ENCODE results near the gene PEX12. TPM values are rescaled to one million over a fixed set of nuclear protein-coding genes. Genes with fewer than 3 reads are reported as not detected.
"Not testable (repeated sequence)": the region's sequence is repeated elsewhere in the genome, so short reads cannot be mapped to it uniquely, and the experiment has no call there.

PEX12 gene
- total and polyA plus RNA-seq, 7 donors: 0.92 to 10.4 (median 4.6) TPM

DNA sequence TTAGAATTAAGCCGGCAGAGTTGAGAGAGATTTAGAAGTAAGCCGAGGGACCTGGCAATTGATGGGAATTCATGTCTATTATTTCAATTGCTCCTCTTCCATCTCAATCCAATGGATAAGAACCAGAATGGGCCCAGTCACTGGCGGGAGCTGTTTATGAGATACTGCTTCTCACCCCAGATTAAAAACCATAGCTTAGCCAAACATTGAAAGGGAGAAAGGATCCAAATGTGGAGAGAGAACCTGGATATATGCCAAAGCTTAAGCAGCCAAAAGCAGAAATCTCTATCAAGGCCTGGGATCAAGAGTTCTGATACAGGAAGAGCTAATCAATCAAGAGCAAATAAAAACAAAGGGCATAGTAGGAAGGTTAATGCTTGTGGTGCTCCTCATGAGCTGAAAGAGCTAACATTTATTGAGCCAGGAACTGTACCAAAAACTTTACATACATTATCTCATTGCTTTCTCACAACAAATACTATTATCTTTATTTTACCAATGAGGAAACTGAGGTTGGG, 43.7 kb downstream of the PEX12 start:
- no peaks in the 10 kb centered on the region for H3K9me3 ChIP-seq
- intact Hi-C loops (cut with DNase I): loop anchor here (5.0 to 10.0 kb wide), 3 partner anchors 102 to 210 kb away; partner anchors contain the start of genes SLFN11 and SLFN12
- no peaks in the 10 kb centered on the region for H3K36me3 ChIP-seq
- H3K27ac ChIP-seq: no peak overlapping the region
- no peak for DNase-seq
- no peak overlapping the region for H3K4me3 ChIP-seq
- H3K4me1 ChIP-seq: peaks cover 0 to 9% (median 0%) of the 10 kb centered on the region in 4 donors
- 69 to 71% methylated on average over 3 of the region's 3 CpGs for WGBS, 2 donors
- no peaks in the 10 kb centered on the region for H3K27me3 ChIP-seq
- TF ChIP-seq POLR2A (IDR thresholded peaks at IDR 0.05): no peak
- no peak for TF ChIP-seq POLR2AphosphoS5 (IDR thresholded peaks at IDR 0.05)
- TF ChIP-seq, protein P1, sequence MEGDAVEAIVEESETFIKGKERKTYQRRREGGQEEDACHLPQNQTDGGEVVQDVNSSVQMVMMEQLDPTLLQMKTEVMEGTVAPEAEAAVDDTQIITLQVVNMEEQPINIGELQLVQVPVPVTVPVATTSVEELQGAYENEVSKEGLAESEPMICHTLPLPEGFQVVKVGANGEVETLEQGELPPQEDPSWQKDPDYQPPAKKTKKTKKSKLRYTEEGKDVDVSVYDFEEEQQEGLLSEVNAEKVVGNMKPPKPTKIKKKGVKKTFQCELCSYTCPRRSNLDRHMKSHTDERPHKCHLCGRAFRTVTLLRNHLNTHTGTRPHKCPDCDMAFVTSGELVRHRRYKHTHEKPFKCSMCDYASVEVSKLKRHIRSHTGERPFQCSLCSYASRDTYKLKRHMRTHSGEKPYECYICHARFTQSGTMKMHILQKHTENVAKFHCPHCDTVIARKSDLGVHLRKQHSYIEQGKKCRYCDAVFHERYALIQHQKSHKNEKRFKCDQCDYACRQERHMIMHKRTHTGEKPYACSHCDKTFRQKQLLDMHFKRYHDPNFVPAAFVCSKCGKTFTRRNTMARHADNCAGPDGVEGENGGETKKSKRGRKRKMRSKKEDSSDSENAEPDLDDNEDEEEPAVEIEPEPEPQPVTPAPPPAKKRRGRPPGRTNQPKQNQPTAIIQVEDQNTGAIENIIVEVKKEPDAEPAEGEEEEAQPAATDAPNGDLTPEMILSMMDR (IDR thresholded peaks at IDR 0.05): no peak
- TF ChIP-seq EP300 (IDR thresholded peaks at IDR 0.05): no peak

DNA sequence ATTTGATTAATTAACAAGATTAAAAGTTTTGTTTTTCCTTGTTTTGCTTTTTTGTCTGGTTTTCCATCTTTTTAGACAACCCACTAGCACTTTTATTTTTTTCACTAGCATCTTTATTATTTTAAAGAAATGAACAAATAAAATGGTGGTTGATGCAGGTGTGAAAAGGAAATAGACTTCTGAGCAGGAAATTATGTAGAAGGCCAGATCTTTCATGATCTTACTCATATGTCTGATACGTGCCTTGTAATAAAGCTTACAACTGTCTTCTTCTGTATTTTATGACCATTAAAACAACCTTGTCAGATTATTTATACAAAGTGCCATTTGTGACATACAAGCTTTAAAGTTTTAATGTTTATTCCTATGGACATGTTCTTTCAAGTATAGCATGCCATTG, 47.2 kb downstream of the PEX12 start:
- WGBS, 2 donors: 12 to 26% methylated on average over 1 of the region's 1 CpG
- no peaks in the 10 kb centered on the region for H3K9me3 ChIP-seq

DNA sequence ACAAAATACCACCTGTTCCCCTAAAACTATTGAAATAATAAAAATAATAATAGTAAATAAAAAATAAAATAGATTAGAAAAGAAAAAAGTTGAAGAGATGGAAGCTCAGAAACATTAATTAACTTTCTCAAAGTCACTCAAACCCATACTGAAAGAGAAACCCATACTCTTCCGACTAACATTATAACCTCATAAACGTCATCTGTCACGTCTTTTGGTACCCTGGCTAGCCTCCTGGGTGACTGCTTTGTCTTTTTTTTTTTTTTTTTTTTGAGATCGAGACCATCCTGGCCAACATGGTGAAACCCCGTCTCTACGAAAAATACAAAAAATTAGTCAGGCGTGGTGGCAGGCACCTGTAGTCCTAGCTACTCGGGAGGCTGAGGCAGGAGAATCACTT, 48.5 kb downstream of the PEX12 start:
- Histone ChIP-seq H3K9me3 (no peaks in the 10 kb centered on the region), H3K4me3 (no peak overlapping the region), H3K4me1 (no peaks in the 10 kb centered on the region), H3K36me3 (no peaks in the 10 kb centered on the region), H3K27me3 (no peaks in the 10 kb centered on the region), H3K27ac (no peak overlapping the region)
- intact Hi-C loops (cut with DNase I): loop anchor here (10.0 kb wide), 1 partner anchor 215 kb away; no protein-coding TSS in a partner anchor
- 77 to 88% methylated on average over 8 of the region's 8 CpGs for WGBS, 2 donors
- DNase-seq: no peak
- no peak for TF ChIP-seq POLR2AphosphoS5 (IDR thresholded peaks at IDR 0.05)
- TF ChIP-seq, protein P1 (IDR thresholded peaks at IDR 0.05): no peak
- no peak for TF ChIP-seq EP300 (IDR thresholded peaks at IDR 0.05)
- no peak for TF ChIP-seq POLR2A (IDR thresholded peaks at IDR 0.05)

More for the DNA sequence above, 47.2 kb downstream of the PEX12 start:
- no peak overlapping the region for H3K4me3 ChIP-seq
- TF ChIP-seq, protein P1 (IDR thresholded peaks at IDR 0.05): no peak
- no peak for TF ChIP-seq POLR2A (IDR thresholded peaks at IDR 0.05)
- no peak for TF ChIP-seq POLR2AphosphoS5 (IDR thresholded peaks at IDR 0.05)
- TF ChIP-seq EP300 (IDR thresholded peaks at IDR 0.05): no peak
- no peaks in the 10 kb centered on the region for H3K27me3 ChIP-seq
- no peaks in the 10 kb centered on the region for H3K36me3 ChIP-seq
- no peaks in the 10 kb centered on the region for H3K4me1 ChIP-seq
- intact Hi-C loops (cut with DNase I): loop anchor here (10.0 kb wide), 1 partner anchor 214 kb away; no protein-coding TSS in a partner anchor
- H3K27ac ChIP-seq: no peak overlapping the region
- no peak for DNase-seq

DNA sequence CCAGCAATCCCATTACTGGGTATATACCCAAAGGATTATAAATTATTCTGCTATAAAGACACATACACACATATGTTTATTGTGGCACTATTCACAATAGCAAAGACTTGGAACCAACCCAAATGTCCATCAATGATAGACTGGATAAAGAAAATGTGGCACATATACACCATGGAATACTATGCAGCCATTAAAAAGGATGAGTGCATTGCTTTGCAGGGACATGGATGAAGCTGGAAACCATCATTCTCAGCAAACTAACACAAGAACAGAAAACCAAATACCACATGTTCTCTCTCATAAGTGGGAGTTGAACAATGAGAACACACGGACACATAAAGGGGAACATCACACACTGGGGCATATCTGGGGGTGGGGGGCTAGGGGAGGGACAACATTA, 49.0 kb downstream of the PEX12 start:
- intact Hi-C loops (cut with DNase I); H3K27ac ChIP-seq; H3K36me3 ChIP-seq; H3K9me3 ChIP-seq; H3K27me3 ChIP-seq; H3K4me1 ChIP-seq; H3K4me3 ChIP-seq; DNase-seq: not testable (repeated sequence)
- WGBS, 2 donors: 85 to 92% methylated on average over 1 of the region's 1 CpG

Small RNAs within 50 kb of the gene (small RNA-seq; reads per million reads assigned to genes)
- 0 reads per million in 3 donors for gene AC004134.1
- 0 reads per million in 3 donors for gene AC015911.1
- gene SNORD7: 121 to 196 (median 184) reads per million in 3 donors

Other genes starting within 250 kb of the PEX12 start
- 10 to 100 TPM; 17.8 to 28.0 (median 25.7) TPM for gene SLFN11, start 204.9 kb downstream of the PEX12 start, total RNA-seq
- gene SLFN11, start 204.9 kb downstream of the PEX12 start, polyA plus RNA-seq: 1 to 10 TPM; 1.2 to 4.6 (median 4.3) TPM
- gene SLFN12, start 146.1 kb downstream of the PEX12 start, total RNA-seq: 10 to 100 TPM in 2 of 4 donors, 1 to 10 TPM in 2; 6.4 to 19.9 (median 10.2) TPM
- gene SLFN12, start 146.1 kb downstream of the PEX12 start, polyA plus RNA-seq: 1 to 10 TPM in 2 of 3 donors, under 1 TPM in 1; 0.69 to 1.2 (median 1.1) TPM
- gene SLFN13, start 129.8 kb downstream of the PEX12 start, total RNA-seq: 10 to 100 TPM; 11.1 to 19.9 (median 17.8) TPM
- gene SLFN13, start 129.8 kb downstream of the PEX12 start, polyA plus RNA-seq: 1 to 10 TPM in 2 of 3 donors, under 1 TPM in 1; 0.23 to 3.0 (median 2.2) TPM
- gene SLFN12L, start 40.9 kb downstream of the PEX12 start, total RNA-seq: 1 to 10 TPM in 1 of 4 donors, under 1 TPM in 3; 0.27 to 1.2 (median 0.63) TPM
- gene SLFN12L, start 40.9 kb downstream of the PEX12 start, polyA plus RNA-seq: 1 to 10 TPM in 1 of 3 donors, not detected in 2; 1.9 TPM
- gene SLFN14, start 17.8 kb downstream of the PEX12 start, total RNA-seq: not detected
- not detected for gene SLFN14, start 17.8 kb downstream of the PEX12 start, polyA plus RNA-seq
- gene AP2B1, start 8.8 kb upstream of the PEX12 start, total RNA-seq: 10 to 100 TPM; 46.7 to 58.7 (median 53.2) TPM
- gene AP2B1, start 8.8 kb upstream of the PEX12 start, polyA plus RNA-seq: 10 to 100 TPM; 43.2 to 86.4 (median 46.7) TPM
- gene RASL10B, start 153.1 kb upstream of the PEX12 start, total RNA-seq: 1 to 10 TPM; 3.6 to 5.5 (median 3.8) TPM
- gene RASL10B, start 153.1 kb upstream of the PEX12 start, polyA plus RNA-seq: 1 to 10 TPM in 1 of 3 donors, under 1 TPM in 1, not detected in 1; 0.60 to 1.8 TPM
- gene GAS2L2, start 174.7 kb upstream of the PEX12 start, total RNA-seq: not detected
- gene GAS2L2, start 174.7 kb upstream of the PEX12 start, polyA plus RNA-seq: under 1 TPM in 1 of 3 donors, not detected in 2; 0.06 TPM
- gene C17orf50, start 182.3 kb upstream of the PEX12 start, total RNA-seq: not detected
- gene C17orf50, start 182.3 kb upstream of the PEX12 start, polyA plus RNA-seq: under 1 TPM in 1 of 3 donors, not detected in 2; 0.07 TPM
- 10 to 100 TPM; 15.8 to 60.8 (median 40.5) TPM for gene MMP28, start 217.1 kb upstream of the PEX12 start, total RNA-seq
- 10 to 100 TPM; 24.0 to 52.9 (median 30.3) TPM for gene MMP28, start 217.1 kb upstream of the PEX12 start, polyA plus RNA-seq
- gene TAF15, start 230.9 kb upstream of the PEX12 start, total RNA-seq: 10 to 100 TPM; 58.1 to 85.9 (median 71.3) TPM
- gene TAF15, start 230.9 kb upstream of the PEX12 start, polyA plus RNA-seq: 100 to 1,000 TPM in 1 of 3 donors, 10 to 100 TPM in 2; 55.9 to 147 (median 58.7) TPM